Endothelial cell of umbilical vein (primary cell): Measurements from ENCODE around the gene SERPIND1. TPM values are rescaled to one million over a fixed set of nuclear protein-coding genes. Genes with fewer than 3 reads are reported as not detected.

ENCODE experiments used
- BruUV-seq: library from RNA; stranded (reverse); fragments of 400-500 nt; replicated peaks from 2 replicates; lab custom pipeline; 2021; lab: Mats Ljungman, UMichigan
- CTCF ChIA-PET: fragments of 300-600, 350-600 bp; sonication (Branson Sonifier 250); formaldehyde crosslinking; loops from one replicate; lab custom pipeline; 2021; ENCODE audit warnings: antibody characterized with exemption, inconsistent platforms; lab: Charles Lee
- POLR2A ChIA-PET: fragments of 300-600, 350-600 bp; sonication (Branson Sonifier 250); formaldehyde crosslinking; loops from one replicate; lab custom pipeline; 2021; ENCODE audit warnings: antibody characterized with exemption, inconsistent platforms; lab: Charles Lee
- DNase-seq: peaks from one replicate; pipeline ENCODE4 v3.0.0-alpha.2; 2011; ENCODE audit warnings: low read depth, low spot score
- FAIRE-seq: peaks from 2 replicates; lab custom pipeline; 2011; peaks lifted over from hg19 to GRCh38; lab: Jason Lieb, UNC
- H2AFZ ChIP-seq: 2 replicates; pipeline ENCODE4 v1.6.0; 2012; ENCODE audit warnings: low read depth, low read length, control low read depth, inconsistent platforms
- H3K27ac ChIP-seq: 2 replicates; pipeline ENCODE4 v1.5.1; 2011; ENCODE audit warnings: low read depth, mild to moderate bottlenecking, control low read depth, low read length, moderate library complexity; ENCODE audit not compliant: insufficient read depth
- H3K27me3 ChIP-seq, 2 experiments: 2 replicates each; pipeline versions ENCODE4 v1.6.0 to v1.6.1; 2011; ENCODE audit warnings: low read length in 2 of 2, mixed read lengths in 1 of 2; ENCODE audit not compliant: control insufficient read depth in 2 of 2, insufficient read depth in 2 of 2
- H3K36me3 ChIP-seq, 2 experiments: 2 replicates in 1 of 2; 3 replicates in 1 of 2; pipeline ENCODE4 v1.5.1; 2011; ENCODE audit warnings: low read length in 2 of 2, mild to moderate bottlenecking in 1 of 2, moderate library complexity in 1 of 2; ENCODE audit not compliant: control insufficient read depth in 2 of 2, insufficient read depth in 2 of 2; ENCODE audit errors: extremely low read depth in 1 of 2
- H3K4me1 ChIP-seq: 3 replicates; pipeline ENCODE4 v1.5.1; 2011; ENCODE audit warnings: mild to moderate bottlenecking, low read length; ENCODE audit not compliant: control insufficient read depth, insufficient read depth; ENCODE audit errors: extremely low read depth
- H3K4me2 ChIP-seq: 2 replicates; pipeline ENCODE4 v1.6.1; 2011; ENCODE audit warnings: low read length, control low read depth, mixed read lengths; ENCODE audit not compliant: insufficient read depth
- H3K4me3 ChIP-seq, 3 experiments: fragments of 200-600 bp in 1 of 3; sonication (generic), shearing (Covaris generic) in 1 of 3; replicated peaks in 1 of 3; 2 replicates each; pipeline ENCODE4 v1.5.1; 2011 to 2016; ENCODE audit warnings: control low read depth in 3 of 3, low read length in 3 of 3, mild to moderate bottlenecking in 2 of 3, inconsistent platforms in 1 of 3, low read depth in 1 of 3, moderate library complexity in 1 of 3; ENCODE audit not compliant: insufficient read depth in 1 of 3
- H3K79me2 ChIP-seq: 2 replicates; pipeline ENCODE4 v1.6.0; 2012; ENCODE audit warnings: low read length, inconsistent platforms; ENCODE audit not compliant: control insufficient read depth, insufficient read depth
- H3K9ac ChIP-seq: replicated peaks from 2 replicates; pipeline ENCODE3; 2011; ENCODE audit warnings: low read length, control low read depth; ENCODE audit not compliant: insufficient read depth; ENCODE audit errors: extremely low read depth
- H3K9me1 ChIP-seq: replicated peaks from 3 replicates; pipeline ENCODE4 v1.6.0; 2011; ENCODE audit warnings: mild to moderate bottlenecking, low read length; ENCODE audit not compliant: control insufficient read depth, insufficient read depth; ENCODE audit errors: extremely low read depth
- H3K9me3 ChIP-seq: replicated peaks from 2 replicates; pipeline ENCODE4 v1.5.1; 2012; ENCODE audit warnings: low read length, inconsistent platforms; ENCODE audit not compliant: control insufficient read depth, insufficient read depth
- H4K20me1 ChIP-seq: replicated peaks from 2 replicates; pipeline ENCODE3; 2011; ENCODE audit warnings: mild to moderate bottlenecking, low read length; ENCODE audit not compliant: control insufficient read depth, insufficient read depth; ENCODE audit errors: extremely low read depth
- EZH2 ChIP-seq: IDR thresholded peaks from 2 replicates; pipeline ENCODE4 v1.6.1; 2012; ENCODE audit warnings: borderline replicate concordance, low read depth, mild to moderate bottlenecking, moderate library complexity, low read length, inconsistent platforms; ENCODE audit not compliant: severe bottlenecking
- FOS ChIP-seq: IDR thresholded peaks from 2 replicates; pipeline ENCODE4 v1.6.1; 2011; ENCODE audit warnings: mild to moderate bottlenecking, low read length, moderate library complexity, borderline replicate concordance; ENCODE audit not compliant: insufficient read depth
- GATA2 ChIP-seq: IDR thresholded peaks from 2 replicates; pipeline ENCODE4 v1.7.0; 2011; ENCODE audit warnings: low read depth, mild to moderate bottlenecking, moderate library complexity, mixed read lengths, low read length; ENCODE audit not compliant: insufficient read length, insufficient read depth
- JUN ChIP-seq: IDR thresholded peaks from 2 replicates; pipeline ENCODE4 v1.6.1; 2011; ENCODE audit warnings: borderline replicate concordance, low read depth; ENCODE audit not compliant: insufficient read length, insufficient read depth
- MYC ChIP-seq: IDR thresholded peaks from one replicate; pipeline ENCODE4 v1.6.1; 2011; ENCODE audit warnings: mild to moderate bottlenecking, low read depth, low read length
- POLR2A ChIP-seq: IDR thresholded peaks from 2 replicates; pipeline ENCODE4 v1.6.1; 2012; ENCODE audit warnings: low read depth, mild to moderate bottlenecking, control low read depth, low read length
- POLR2AphosphoS5 ChIP-seq: IDR thresholded peaks from 2 replicates; pipeline ENCODE4 v1.6.1; 2012; ENCODE audit warnings: low read depth, mild to moderate bottlenecking, control low read depth, low read length, moderate library complexity; ENCODE audit not compliant: insufficient read depth
- dilution Hi-C: fragments of 300-500 bp; cut with MboI; formaldehyde crosslinking; loops from one replicate; pipeline ENCODE4 v1.15.0; 2019; ENCODE audit warnings: low sequenced_read_pairs; ENCODE audit not compliant: extremely low pct_ligation_motif_present
- intact Hi-C: fragments of 100-400 bp; cut with micrococcal nuclease; formaldehyde crosslinking; loops from one replicate; pipeline ENCODE4 v1.10.0; 2022
- polyA plus RNA-seq, 4 experiments: library from polyadenylated mRNA; depleted of rRNA in 3 of 4; stranded (reverse) in 3 of 4; unstranded in 1 of 4; fragments of >200 nt; gene quantifications; 2 replicates each; pipeline versions ENCODE4 v1.2.1 to v1.2.3, GENCODE V29; 2011 to 2012; ENCODE audit warnings: missing spikeins in 1 of 4
- total RNA-seq: library from RNA; stranded (reverse); gene quantifications from 2 replicates; pipeline ENCODE4 v1.2.3, GENCODE V29; 2021
- TF ChIP-seq, protein P1 (sequence below), 2 donors: IDR thresholded peaks; 1 replicate in 1 of 2; 2 replicates in 1 of 2; pipeline ENCODE4 v1.5.1; 2011; ENCODE audit warnings: low read length in 2 of 2, mild to moderate bottlenecking in 2 of 2, moderate library complexity in 2 of 2, control low read depth in 1 of 2, inconsistent platforms in 1 of 2, low read depth in 1 of 2; ENCODE audit not compliant: insufficient read depth in 1 of 2; ENCODE audit errors: extremely low read depth in 1 of 2
- TF ChIP-seq, protein P2 (sequence below): IDR thresholded peaks from 2 replicates; pipeline ENCODE4 v1.6.1; 2011; ENCODE audit not compliant: insufficient read depth, insufficient read length

Gene SERPIND1
- total and polyA plus RNA-seq, 2 donors (not counting 3 experiments of a cell fraction or from before 2014, with no cell fraction given): 0.94 to 1.8 TPM

DNA sequence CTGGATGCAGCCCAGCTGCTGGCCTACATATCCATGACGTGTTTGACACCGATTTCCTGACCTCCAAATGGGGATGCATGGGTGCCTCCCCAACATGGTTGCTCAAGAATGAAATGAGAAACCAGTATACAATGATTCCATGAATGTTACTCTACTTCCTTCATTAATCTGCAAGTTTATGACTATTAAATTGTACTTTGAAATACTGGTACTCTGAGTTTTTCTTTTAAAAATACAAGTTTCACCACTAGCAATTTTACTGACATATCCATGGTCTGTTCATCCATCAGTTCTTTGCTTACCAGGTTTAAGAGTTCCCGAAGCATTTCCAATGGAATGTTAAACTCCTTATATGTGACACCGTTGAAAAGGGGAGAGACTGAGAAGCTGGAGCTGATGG lies 39.1 kb downstream of the SERPIND1 start:
- CTCF ChIA-PET: interaction anchor here (1.9 kb wide), 1 partner anchor 29 kb away, joined by 6 read pairs; no protein-coding TSS in a partner anchor

More for the DNA sequence above, 39.1 kb downstream of the SERPIND1 start:
- Histone ChIP-seq H3K79me2 (no peaks in the 10 kb centered on the region), H3K9me3 (no peaks in the 10 kb centered on the region), H3K36me3 (peaks cover 4 to 14% of the 10 kb centered on the region in 2 experiments), H3K4me2 (no peak overlapping the region), H3K4me3 (no peak overlapping the region), H4K20me1 (no peaks in the 10 kb centered on the region), H3K27me3 (no peaks in the 10 kb centered on the region), H3K27ac (no peak overlapping the region), H3K4me1 (no peaks in the 10 kb centered on the region), H3K9ac (no peak overlapping the region), H3K9me1 (no peaks in the 10 kb centered on the region), H2AFZ (no peak overlapping the region)
- POLR2A ChIA-PET: no interaction called here
- no peak for DNase-seq
- intact Hi-C loops: no loop called here
- FAIRE-seq: no peak
- no TSS peak for BruUV-seq
- dilution Hi-C loops: no loop called here
- TF ChIP-seq MYC: no peak
- no peak for TF ChIP-seq GATA2
- TF ChIP-seq POLR2AphosphoS5: no peak
- no peak for TF ChIP-seq FOS
- TF ChIP-seq, protein P1, sequence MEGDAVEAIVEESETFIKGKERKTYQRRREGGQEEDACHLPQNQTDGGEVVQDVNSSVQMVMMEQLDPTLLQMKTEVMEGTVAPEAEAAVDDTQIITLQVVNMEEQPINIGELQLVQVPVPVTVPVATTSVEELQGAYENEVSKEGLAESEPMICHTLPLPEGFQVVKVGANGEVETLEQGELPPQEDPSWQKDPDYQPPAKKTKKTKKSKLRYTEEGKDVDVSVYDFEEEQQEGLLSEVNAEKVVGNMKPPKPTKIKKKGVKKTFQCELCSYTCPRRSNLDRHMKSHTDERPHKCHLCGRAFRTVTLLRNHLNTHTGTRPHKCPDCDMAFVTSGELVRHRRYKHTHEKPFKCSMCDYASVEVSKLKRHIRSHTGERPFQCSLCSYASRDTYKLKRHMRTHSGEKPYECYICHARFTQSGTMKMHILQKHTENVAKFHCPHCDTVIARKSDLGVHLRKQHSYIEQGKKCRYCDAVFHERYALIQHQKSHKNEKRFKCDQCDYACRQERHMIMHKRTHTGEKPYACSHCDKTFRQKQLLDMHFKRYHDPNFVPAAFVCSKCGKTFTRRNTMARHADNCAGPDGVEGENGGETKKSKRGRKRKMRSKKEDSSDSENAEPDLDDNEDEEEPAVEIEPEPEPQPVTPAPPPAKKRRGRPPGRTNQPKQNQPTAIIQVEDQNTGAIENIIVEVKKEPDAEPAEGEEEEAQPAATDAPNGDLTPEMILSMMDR (IDR thresholded peaks at IDR 0.05; ENCODE audit: extremely low read depth in 1 of 2, insufficient read depth in 1 of 2, low read depth in 1 of 2, low read length in 2 of 2): no peak
- TF ChIP-seq JUN: no peak
- no peak for TF ChIP-seq EZH2
- TF ChIP-seq, protein P2, sequence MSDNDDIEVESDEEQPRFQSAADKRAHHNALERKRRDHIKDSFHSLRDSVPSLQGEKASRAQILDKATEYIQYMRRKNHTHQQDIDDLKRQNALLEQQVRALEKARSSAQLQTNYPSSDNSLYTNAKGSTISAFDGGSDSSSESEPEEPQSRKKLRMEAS: no peak
- TF ChIP-seq POLR2A: no peak
